SK-N-SH (cell line): ENCODE measurements around the gene RCBTB2.

Source experiments
- CHD2 ChIP-seq: fragments of 150-350 bp; IDR thresholded peaks from 2 replicates; pipeline ENCODE4 v1.6.1; 2018; ENCODE audit warnings: low read length; ENCODE audit not compliant: partially characterized antibody
- CTCF ChIP-seq: fragments of 200-600 bp; sonication (generic); IDR thresholded peaks from 2 replicates; pipeline ENCODE4 v1.6.1; 2017; ENCODE audit warnings: antibody characterized with exemption, mild to moderate bottlenecking, moderate library complexity
- EZH2phosphoT487 ChIP-seq: fragments of 200-600 bp; sonication (generic); IDR thresholded peaks from 2 replicates; pipeline ENCODE4 v1.6.1; 2017; ENCODE audit warnings: low read depth, mixed run types, mild to moderate bottlenecking, antibody characterized with exemption, moderate library complexity, borderline replicate concordance
- REST ChIP-seq: IDR thresholded peaks from 2 replicates; pipeline ENCODE4 v1.6.1; 2012; ENCODE audit warnings: mild to moderate bottlenecking, low read depth, low read length, moderate library complexity

GRCh38 chr13:48518083-48518482 is 14.8 kb downstream of the RCBTB2 start:
- TF ChIP-seq CHD2, result no peak
- TF ChIP-seq REST, result no peak
- no peak for TF ChIP-seq CTCF
- no peak for TF ChIP-seq EZH2phosphoT487
